AG04449 (cell line): ENCODE results near the gene TRH.

Source experiments
- CTCF ChIA-PET: fragments of 350-600 bp; formaldehyde crosslinking; extraction: SDS; loops from one replicate; lab custom pipeline; 2021; ENCODE audit warnings: antibody characterized with exemption; lab: Yijun Ruan, JAX
- POLR2A ChIA-PET: fragments of 400-600, 350-600 bp; formaldehyde crosslinking; extraction: SDS; loops from one replicate; lab custom pipeline; 2020; ENCODE audit warnings: antibody characterized with exemption, inconsistent platforms; lab: Yijun Ruan, JAX
- DNase-seq: peaks from one replicate; pipeline ENCODE4 v3.0.0-alpha.2; 2010; ENCODE audit warnings: low read depth, low spot score
- H3K4me3 ChIP-seq: 2 replicates; pipeline ENCODE4 v1.5.1; 2011; ENCODE audit warnings: low read depth, mild to moderate bottlenecking, control low read depth, low read length
- CTCF ChIP-seq: IDR thresholded peaks from one replicate; pipeline ENCODE4 v1.5.1; 2011; ENCODE audit warnings: mild to moderate bottlenecking, moderate library complexity, low read length, control low read depth, inconsistent platforms; ENCODE audit not compliant: insufficient read depth; ENCODE audit errors: missing control alignments

TRH gene

DNA sequence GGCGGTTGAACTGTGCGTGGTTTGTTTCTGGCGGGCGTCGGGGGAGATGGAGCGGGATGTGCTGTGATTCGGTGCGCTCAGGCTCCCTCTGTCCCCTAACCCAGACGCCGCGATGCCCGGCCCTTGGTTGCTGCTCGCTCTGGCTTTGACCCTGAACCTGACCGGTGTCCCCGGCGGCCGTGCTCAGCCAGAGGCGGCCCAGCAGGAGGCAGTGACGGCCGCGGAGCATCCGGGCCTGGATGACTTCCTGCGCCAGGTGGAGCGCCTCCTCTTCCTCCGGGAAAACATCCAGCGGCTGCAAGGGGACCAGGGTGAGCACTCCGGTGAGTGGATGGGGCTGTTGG, 1.2 kb downstream of the TRH start:
- no peak for TF ChIP-seq CTCF
- ChIA-PET CTCF (no interaction called here), POLR2A (no interaction called here)
- no peak overlapping the region for H3K4me3 ChIP-seq
- no peak for DNase-seq

- no peak for TF ChIP-seq CTCF
- ChIA-PET CTCF (no interaction called here), POLR2A (no interaction called here)
- DNase-seq: no peak
- H3K4me3 ChIP-seq: no peak overlapping the region
Measured at GRCh38 chr3:129976286-129976685, 1.8 kb downstream of the TRH start.

- POLR2A ChIA-PET: no interaction called here
- TF ChIP-seq CTCF: no peak
- no peak for DNase-seq
- CTCF ChIA-PET: interaction anchor here (1.1 to 1.2 kb wide), 2 partner anchors 15 to 35 kb away, joined by 3 to 4 read pairs; no protein-coding TSS in a partner anchor
- no peak overlapping the region for H3K4me3 ChIP-seq
Measured at GRCh38 chr3:129978123-129978522, 3.6 kb downstream of the TRH start.

- ChIA-PET CTCF (interaction anchor here (0.8 kb wide), 1 partner anchor 37 kb away, joined by 4 read pairs; no protein-coding TSS in a partner anchor), POLR2A (no interaction called here)
- H3K4me3 ChIP-seq: no peak overlapping the region
- TF ChIP-seq CTCF: no peak
- no peak for DNase-seq
Measured at GRCh38 chr3:129979905-129980304, 5.4 kb downstream of the TRH start.

DNA sequence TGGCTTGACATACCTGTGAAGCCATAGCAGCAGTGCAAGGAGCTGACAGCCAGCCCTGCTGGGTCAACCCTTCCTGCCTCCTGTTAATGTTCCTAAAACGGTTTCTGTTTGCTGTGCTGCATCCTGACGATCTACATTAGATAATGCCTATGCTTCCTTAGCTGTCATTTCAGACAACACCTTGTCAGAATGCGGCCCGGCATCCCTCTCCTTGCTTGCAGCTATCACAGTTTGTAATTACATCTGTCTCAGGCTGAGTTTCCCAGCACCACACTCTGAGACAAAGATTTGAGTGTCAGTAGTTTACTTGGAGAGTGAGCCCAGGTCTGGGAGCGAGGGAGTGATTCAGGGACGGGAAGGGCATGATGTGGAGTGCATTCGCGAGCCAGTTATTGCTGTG, 9.0 kb downstream of the TRH start:
- ChIA-PET CTCF (interaction anchor here (2.0 to 2.3 kb wide), 2 partner anchors 9 to 41 kb away, joined by 9 to 11 read pairs; no protein-coding TSS in a partner anchor), POLR2A (no interaction called here)
- TF ChIP-seq CTCF: no peak
- DNase-seq: no peak
- no peak overlapping the region for H3K4me3 ChIP-seq

DNA sequence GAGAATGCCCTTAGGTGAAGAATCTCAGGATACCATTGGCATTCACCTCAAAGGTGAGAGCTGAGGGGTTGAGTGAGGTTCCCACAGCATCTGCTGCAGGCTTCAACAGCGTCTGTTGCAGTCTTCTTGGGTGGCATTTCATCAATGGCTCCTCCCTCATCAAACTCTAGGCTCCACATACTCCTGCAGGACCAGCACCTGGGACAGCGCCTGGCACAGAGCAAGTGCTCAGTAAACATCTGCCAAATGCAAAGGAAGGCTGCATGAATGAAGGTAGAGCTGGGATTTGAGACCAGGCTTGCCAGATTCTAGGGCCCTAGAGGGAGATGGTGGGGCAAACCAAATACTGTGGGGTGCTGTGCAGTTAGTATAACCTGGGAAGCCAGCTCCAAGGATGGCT, 9.6 kb downstream of the TRH start:
- no peak for DNase-seq
- H3K4me3 ChIP-seq: no peak overlapping the region
- CTCF ChIA-PET: interaction anchor here (1.1 to 2.3 kb wide), 4 partner anchors 9 to 494 kb away, joined by 3 to 11 read pairs (median 6); no protein-coding TSS in a partner anchor
- POLR2A ChIA-PET: no interaction called here
- no peak for TF ChIP-seq CTCF
